H9 (cell line): Measurements from ENCODE around the gene RASGRF2. TPM values are rescaled to one million over a fixed set of nuclear protein-coding genes. Genes with fewer than 3 reads are reported as not detected.

Source experiments
- DNase-seq: peaks from one replicate; pipeline ENCODE4 v3.0.0-alpha.2; 2017
- H2AFZ ChIP-seq: one replicate; pipeline ENCODE4 v1.6.1; 2013; ENCODE audit warnings: mild to moderate bottlenecking, low read length, control low read depth, moderate library complexity
- H2AK5ac ChIP-seq: 2 replicates; pipeline ENCODE4 v1.6.1; 2013; ENCODE audit warnings: low read length, control low read depth, mixed read lengths; ENCODE audit not compliant: insufficient read length
- H2BK120ac ChIP-seq: one replicate; pipeline ENCODE4 v1.6.1; 2013; ENCODE audit warnings: low read depth, mild to moderate bottlenecking, low read length, control low read depth, inconsistent platforms; ENCODE audit not compliant: poor library complexity, severe bottlenecking
- H2BK12ac ChIP-seq: 2 replicates; pipeline ENCODE4 v1.6.1; 2013; ENCODE audit warnings: low read length, control low read depth, mixed read lengths, low read depth; ENCODE audit not compliant: insufficient read length
- H2BK15ac ChIP-seq: 2 replicates; pipeline ENCODE4 v1.6.1; 2013; ENCODE audit warnings: low read depth, low read length, control low read depth
- H2BK20ac ChIP-seq: one replicate; pipeline ENCODE4 v1.6.1; 2013; ENCODE audit warnings: low read depth, mild to moderate bottlenecking, low read length, control low read depth, inconsistent platforms; ENCODE audit not compliant: poor library complexity, severe bottlenecking
- H2BK5ac ChIP-seq: 2 replicates; pipeline ENCODE4 v1.6.1; 2013; ENCODE audit warnings: low read length, control low read depth, mixed read lengths; ENCODE audit not compliant: insufficient read length
- H3K14ac ChIP-seq: 2 replicates; pipeline ENCODE4 v1.6.1; 2013; ENCODE audit warnings: low read length, control low read depth; ENCODE audit not compliant: insufficient read depth
- H3K18ac ChIP-seq: 2 replicates; pipeline ENCODE4 v1.6.1; 2013; ENCODE audit warnings: low read depth, mild to moderate bottlenecking, mixed read lengths, low read length, control low read depth; ENCODE audit not compliant: insufficient read length
- H3K23ac ChIP-seq: 2 replicates; pipeline ENCODE4 v1.6.1; 2013; ENCODE audit warnings: low read length, control low read depth, mixed read lengths, low read depth; ENCODE audit not compliant: insufficient read length
- H3K23me2 ChIP-seq: 2 replicates; pipeline ENCODE4 v1.6.1; 2013; ENCODE audit warnings: low read depth, mild to moderate bottlenecking, mixed read lengths, low read length, control low read depth; ENCODE audit not compliant: insufficient read length, poor library complexity, severe bottlenecking
- H3K27ac ChIP-seq: 2 replicates; pipeline ENCODE4 v1.5.1; 2013; ENCODE audit warnings: low read length, control low read depth, mixed read lengths, low read depth; ENCODE audit not compliant: insufficient read length
- H3K27me3 ChIP-seq: 2 replicates; pipeline ENCODE4 v1.6.1; 2013; ENCODE audit warnings: low read length, control low read depth, inconsistent platforms; ENCODE audit not compliant: insufficient read depth
- H3K4ac ChIP-seq: 2 replicates; pipeline ENCODE4 v1.6.1; 2013; ENCODE audit warnings: low read depth, mild to moderate bottlenecking, control low read depth, inconsistent platforms, low read length, moderate library complexity
- H3K4me1 ChIP-seq: 2 replicates; pipeline ENCODE4 v1.6.1; 2013; ENCODE audit warnings: low read length, control low read depth, inconsistent platforms; ENCODE audit not compliant: insufficient read depth
- H3K4me2 ChIP-seq: 2 replicates; pipeline ENCODE4 v1.6.1; 2013; ENCODE audit warnings: low read length, control low read depth, mixed read lengths; ENCODE audit not compliant: insufficient read length, insufficient read depth
- H3K56ac ChIP-seq: 2 replicates; pipeline ENCODE4 v1.6.1; 2013; ENCODE audit warnings: low read depth, mild to moderate bottlenecking, mixed read lengths, low read length, control low read depth; ENCODE audit not compliant: insufficient read length
- H3K79me1 ChIP-seq: 2 replicates; pipeline ENCODE4 v1.6.1; 2013; ENCODE audit warnings: low read depth, mild to moderate bottlenecking, moderate library complexity, low read length, control low read depth, inconsistent platforms; ENCODE audit not compliant: insufficient read depth, poor library complexity, severe bottlenecking
- H3K79me2 ChIP-seq: 2 replicates; pipeline ENCODE4 v1.6.1; 2013; ENCODE audit warnings: low read length, control low read depth, inconsistent platforms; ENCODE audit not compliant: insufficient read depth
- H3K9ac ChIP-seq: 2 replicates; pipeline ENCODE4 v1.6.1; 2013; ENCODE audit warnings: low read length, control low read depth, mixed read lengths; ENCODE audit not compliant: insufficient read length; ENCODE audit errors: extremely low read depth
- H3K9me3 ChIP-seq: one replicate; pipeline ENCODE4 v1.6.1; 2013; ENCODE audit warnings: low read depth, low read length, inconsistent platforms; ENCODE audit not compliant: control insufficient read depth
- H3T11ph ChIP-seq: one replicate; pipeline ENCODE4 v1.6.1; 2013; ENCODE audit warnings: mild to moderate bottlenecking, low read length, control low read depth, inconsistent platforms
- H4K20me1 ChIP-seq: one replicate; pipeline ENCODE4 v1.6.1; 2013; ENCODE audit not compliant: control insufficient read depth, insufficient read length, insufficient read depth
- H4K5ac ChIP-seq: 2 replicates; pipeline ENCODE4 v1.6.1; 2013; ENCODE audit warnings: low read depth, mild to moderate bottlenecking, mixed read lengths, low read length, control low read depth; ENCODE audit not compliant: insufficient read length
- H4K8ac ChIP-seq: replicated peaks from 2 replicates; pipeline ENCODE4 v1.6.1; 2013; ENCODE audit warnings: low read length, control low read depth, mixed read lengths, low read depth; ENCODE audit not compliant: insufficient read length
- H4K91ac ChIP-seq: 2 replicates; pipeline ENCODE4 v1.6.1; 2013; ENCODE audit warnings: low read depth, mild to moderate bottlenecking, moderate library complexity, mixed read lengths, low read length, control low read depth; ENCODE audit not compliant: insufficient read length
- H3K27ac Mint-ChIP-seq, 3 experiments: 2 replicates in 2 of 3; 3 replicates in 1 of 3; pipeline ENCODE4 v1.8.0; 2020 to 2021; ENCODE audit warnings: mixed read lengths in 3 of 3, mild to moderate bottlenecking in 1 of 3, moderate library complexity in 1 of 3
- H3K27me3 Mint-ChIP-seq: 2 replicates; pipeline ENCODE4 v1.8.0; 2021; ENCODE audit warnings: low read depth, mild to moderate bottlenecking, moderate library complexity, mixed read lengths
- H3K36me3 Mint-ChIP-seq, 3 experiments: 2 replicates in 2 of 3; 3 replicates in 1 of 3; pipeline ENCODE4 v1.8.0; 2020 to 2021; ENCODE audit warnings: low read depth in 3 of 3, mixed read lengths in 3 of 3; ENCODE audit not compliant: insufficient read depth in 1 of 3
- H3K4me1 Mint-ChIP-seq, 2 experiments: 2 replicates each; pipeline ENCODE4 v1.8.0; 2020; ENCODE audit warnings: mixed read lengths in 2 of 2
- H3K4me3 Mint-ChIP-seq, 2 experiments: 2 replicates in 1 of 2; 3 replicates in 1 of 2; pipeline ENCODE4 v1.8.0; 2020 to 2021; ENCODE audit warnings: mild to moderate bottlenecking in 2 of 2, mixed read lengths in 2 of 2, moderate library complexity in 1 of 2
- H3K9me3 Mint-ChIP-seq, 2 experiments: 2 replicates in 1 of 2; 3 replicates in 1 of 2; pipeline ENCODE4 v1.8.0; 2020; ENCODE audit warnings: mild to moderate bottlenecking in 2 of 2, mixed read lengths in 2 of 2, moderate library complexity in 1 of 2
- WGBS: extraction: QIAGEN DNeasy Blood & Tissue Kit; methylation state at CpG from one replicate; pipeline ENCODE4 v1.1.7; 2013; ENCODE audit warnings: missing lambda C conversion rate, low lambda C conversion rate, mixed read lengths; ENCODE audit not compliant: insufficient read length; ENCODE audit errors: extremely low coverage; 5-methylcytosine and 5-hydroxymethylcytosine counted together
- total RNA-seq: library from RNA; stranded (reverse); gene quantifications from 2 replicates; pipeline ENCODE4 v1.2.1, GENCODE V29; 2021
- TF ChIP-seq, protein P1 (sequence below): fragments of 200-600 bp; sonication (generic); conservative IDR thresholded peaks from 3 replicates; pipeline ENCODE4 v1.8.0; 2021; ENCODE audit warnings: antibody characterized with exemption, mild to moderate bottlenecking

The RASGRF2 gene
- total RNA-seq, 1 experiment from 2014 or later = 13.5 TPM

DNA sequence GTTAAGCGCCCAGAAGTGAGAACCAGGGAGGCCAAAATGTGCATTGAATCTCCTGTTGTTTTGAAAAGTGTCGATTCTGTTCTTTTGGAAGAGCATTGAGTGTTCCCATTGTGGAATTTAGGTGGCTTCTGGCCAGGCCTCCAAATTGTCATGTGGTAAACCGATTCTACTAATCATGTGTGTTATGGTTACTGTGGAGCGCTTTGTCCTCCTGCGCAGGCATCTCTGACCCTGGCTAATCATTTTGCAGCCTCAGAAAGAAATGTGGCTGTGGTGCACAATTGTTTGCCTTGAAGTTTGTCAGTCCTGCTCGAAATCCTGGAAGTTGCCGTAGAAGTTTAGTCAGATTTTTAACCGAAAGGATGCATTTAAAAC is 121.3 kb downstream of the RASGRF2 start:
- H2AFZ ChIP-seq = no peak overlapping the region
- H3K56ac ChIP-seq = no peak overlapping the region
- H3K27me3 ChIP-seq = no peaks in the 10 kb centered on the region
- Mint-ChIP-seq H3K9me3 (peaks cover 0 to 4% of the 10 kb centered on the region in 2 experiments; a peak in 2 of 5 replicates), H3K4me1 (no peaks in the 10 kb centered on the region), H3K4me3 (no peak overlapping the region), H3K27me3 (no peaks in the 10 kb centered on the region), H3K36me3 (peaks cover 0 to 30% (median 9%) of the 10 kb centered on the region in 3 experiments; a peak in 5 of 7 replicates), H3K27ac (peak overlapping the region in 1 of 3 experiments; percentile 49; a peak in 1 of 7 replicates)
- H3K9me3 ChIP-seq = no peaks in the 10 kb centered on the region
- no peak overlapping the region for H4K5ac ChIP-seq
- H3K4ac ChIP-seq = no peak overlapping the region
- H3K14ac ChIP-seq = no peak overlapping the region
- no peak overlapping the region for H3K4me2 ChIP-seq
- H3K27ac ChIP-seq = no peak overlapping the region
- no peak overlapping the region for H2BK120ac ChIP-seq
- H3K4me1 ChIP-seq = no peaks in the 10 kb centered on the region
- no peak overlapping the region for H2BK15ac ChIP-seq
- H3K23me2 ChIP-seq = no peaks in the 10 kb centered on the region
- no peak overlapping the region for H2BK12ac ChIP-seq
- no peaks in the 10 kb centered on the region for H3K79me2 ChIP-seq
- H2BK20ac ChIP-seq = no peak overlapping the region
- no peak overlapping the region for H3T11ph ChIP-seq
- WGBS = no CpG with 5 or more reads among the region's 8 CpGs
- no peak overlapping the region for H3K9ac ChIP-seq
- H3K18ac ChIP-seq = no peak overlapping the region
- TF ChIP-seq, protein P1, sequence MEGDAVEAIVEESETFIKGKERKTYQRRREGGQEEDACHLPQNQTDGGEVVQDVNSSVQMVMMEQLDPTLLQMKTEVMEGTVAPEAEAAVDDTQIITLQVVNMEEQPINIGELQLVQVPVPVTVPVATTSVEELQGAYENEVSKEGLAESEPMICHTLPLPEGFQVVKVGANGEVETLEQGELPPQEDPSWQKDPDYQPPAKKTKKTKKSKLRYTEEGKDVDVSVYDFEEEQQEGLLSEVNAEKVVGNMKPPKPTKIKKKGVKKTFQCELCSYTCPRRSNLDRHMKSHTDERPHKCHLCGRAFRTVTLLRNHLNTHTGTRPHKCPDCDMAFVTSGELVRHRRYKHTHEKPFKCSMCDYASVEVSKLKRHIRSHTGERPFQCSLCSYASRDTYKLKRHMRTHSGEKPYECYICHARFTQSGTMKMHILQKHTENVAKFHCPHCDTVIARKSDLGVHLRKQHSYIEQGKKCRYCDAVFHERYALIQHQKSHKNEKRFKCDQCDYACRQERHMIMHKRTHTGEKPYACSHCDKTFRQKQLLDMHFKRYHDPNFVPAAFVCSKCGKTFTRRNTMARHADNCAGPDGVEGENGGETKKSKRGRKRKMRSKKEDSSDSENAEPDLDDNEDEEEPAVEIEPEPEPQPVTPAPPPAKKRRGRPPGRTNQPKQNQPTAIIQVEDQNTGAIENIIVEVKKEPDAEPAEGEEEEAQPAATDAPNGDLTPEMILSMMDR = no peak
- H3K23ac ChIP-seq = no peak overlapping the region
- no peaks in the 10 kb centered on the region for H4K20me1 ChIP-seq
- no peak overlapping the region for H2BK5ac ChIP-seq
- DNase-seq = no peak
- no peak overlapping the region for H4K8ac ChIP-seq
- H3K79me1 ChIP-seq = no peaks in the 10 kb centered on the region
- no peak overlapping the region for H2AK5ac ChIP-seq
- no peak overlapping the region for H4K91ac ChIP-seq
